ENCODE data around the gene SRCAP.

SRCAP gene

GRCh38 chr16:30667361-30667905 is 31.5 kb upstream of the SRCAP start:
- H3K9me2 ChIP-seq (replicated peaks; ENCODE audit: low read depth, low read length) = no peaks in the 10 kb centered on the region
- no peaks in the 10 kb centered on the region for H3F3A ChIP-seq (ENCODE audit: low read depth)
- peaks cover 21% of the 10 kb centered on the region for H4K20me1 ChIP-seq (ENCODE audit: insufficient read depth, low read length, poor library complexity, severe bottlenecking)
- H3K79me2 ChIP-seq (ENCODE audit: insufficient read depth, low read length) = peaks cover 29% of the 10 kb centered on the region
- no peak overlapping the region for H3K4me3 ChIP-seq (ENCODE audit: low read length, poor library complexity, severe bottlenecking)
- no peaks in the 10 kb centered on the region for H3K9me3 ChIP-seq (ENCODE audit: insufficient read depth, low read depth, low read length)
- no peaks in the 10 kb centered on the region for H3K27me3 ChIP-seq (ENCODE audit: insufficient read depth, low read length, poor library complexity, severe bottlenecking)
- H3K36me3 ChIP-seq (ENCODE audit: insufficient read depth, low read length) = peaks cover 70% of the 10 kb centered on the region; the same call in 1 of the 2 replicates
- no peak for TF ChIP-seq EZH2phosphoT487 (IDR thresholded peaks at IDR 0.05; ENCODE audit: borderline replicate concordance)
- no peak for TF ChIP-seq CTCF (conservative IDR thresholded peaks at IDR 0.05; ENCODE audit: low read length)
- no peak overlapping the region for H3K9ac ChIP-seq (ENCODE audit: low read depth, low read length, poor library complexity, severe bottlenecking)
- H2AFZ ChIP-seq (ENCODE audit: low read length) = no peak overlapping the region
- no peaks in the 10 kb centered on the region for H3K4me1 ChIP-seq (ENCODE audit: insufficient read depth, low read length, poor library complexity, severe bottlenecking)
- no peak overlapping the region for H3K4me2 ChIP-seq (ENCODE audit: low read depth, low read length, poor library complexity, severe bottlenecking)

GRCh38 chr16:30668393-30668792 is 30.6 kb upstream of the SRCAP start:
- TF ChIP-seq CTCF (conservative IDR thresholded peaks at IDR 0.05; ENCODE audit: low read length) = no peak
- no peak for TF ChIP-seq EZH2phosphoT487 (IDR thresholded peaks at IDR 0.05; ENCODE audit: borderline replicate concordance)
- Histone ChIP-seq H3K4me3 (ENCODE audit: low read length, poor library complexity, severe bottlenecking) (no peak overlapping the region), H3K9me3 (ENCODE audit: insufficient read depth, low read depth, low read length) (no peaks in the 10 kb centered on the region), H3K27me3 (ENCODE audit: insufficient read depth, low read length, poor library complexity, severe bottlenecking) (no peaks in the 10 kb centered on the region), H2AFZ (ENCODE audit: low read length) (no peak overlapping the region), H3K4me1 (ENCODE audit: insufficient read depth, low read length, poor library complexity, severe bottlenecking) (no peaks in the 10 kb centered on the region), H3K4me2 (ENCODE audit: low read depth, low read length, poor library complexity, severe bottlenecking) (no peak overlapping the region), H3K79me2 (ENCODE audit: insufficient read depth, low read length) (peaks cover 19% of the 10 kb centered on the region; the same call in 1 of the 2 replicates), H3K36me3 (ENCODE audit: insufficient read depth, low read length) (peaks cover 60% of the 10 kb centered on the region; the same call in 1 of the 2 replicates), H3K9me2 (replicated peaks; ENCODE audit: low read depth, low read length) (no peaks in the 10 kb centered on the region), H3K9ac (ENCODE audit: low read depth, low read length, poor library complexity, severe bottlenecking) (no peak overlapping the region), H4K20me1 (ENCODE audit: insufficient read depth, low read length, poor library complexity, severe bottlenecking) (peaks cover 11% of the 10 kb centered on the region), H3F3A (ENCODE audit: low read depth) (no peaks in the 10 kb centered on the region)

GRCh38 chr16:30669026-30669902 is 29.7 kb upstream of the SRCAP start:
- no peak for TF ChIP-seq EZH2phosphoT487 (IDR thresholded peaks at IDR 0.05; ENCODE audit: borderline replicate concordance)
- peaks cover 56% of the 10 kb centered on the region; the same call in 1 of the 2 replicates for H3K36me3 ChIP-seq (ENCODE audit: insufficient read depth, low read length)
- H3K27me3 ChIP-seq (ENCODE audit: insufficient read depth, low read length, poor library complexity, severe bottlenecking) = no peaks in the 10 kb centered on the region

More at GRCh38 chr16:30669026-30669902, 29.7 kb upstream of the SRCAP start:
- H3K9me2 ChIP-seq (replicated peaks; ENCODE audit: low read depth, low read length) = no peaks in the 10 kb centered on the region
- no peak overlapping the region for H3K4me2 ChIP-seq (ENCODE audit: low read depth, low read length, poor library complexity, severe bottlenecking)
- no peak overlapping the region for H3K9ac ChIP-seq (ENCODE audit: low read depth, low read length, poor library complexity, severe bottlenecking)
- no peaks in the 10 kb centered on the region for H3F3A ChIP-seq (ENCODE audit: low read depth)
- no peaks in the 10 kb centered on the region for H3K4me1 ChIP-seq (ENCODE audit: insufficient read depth, low read length, poor library complexity, severe bottlenecking)
- no peak overlapping the region for H2AFZ ChIP-seq (ENCODE audit: low read length)
- no peaks in the 10 kb centered on the region for H3K9me3 ChIP-seq (ENCODE audit: insufficient read depth, low read depth, low read length)
- H4K20me1 ChIP-seq (ENCODE audit: insufficient read depth, low read length, poor library complexity, severe bottlenecking) = peaks cover 7% of the 10 kb centered on the region
- H3K4me3 ChIP-seq (ENCODE audit: low read length, poor library complexity, severe bottlenecking) = no peak overlapping the region
- H3K79me2 ChIP-seq (ENCODE audit: insufficient read depth, low read length) = peaks cover 12% of the 10 kb centered on the region; the same call in 1 of the 2 replicates

Measured in Loucy (cell line).